ENCODE results near the gene CEL. TPM values are rescaled to one million over a fixed set of nuclear protein-coding genes. Genes with fewer than 3 reads are reported as not detected.

The CEL gene
- total RNA-seq, 2 experiments from 2014 or later = 0.16 to 0.39 TPM

DNA sequence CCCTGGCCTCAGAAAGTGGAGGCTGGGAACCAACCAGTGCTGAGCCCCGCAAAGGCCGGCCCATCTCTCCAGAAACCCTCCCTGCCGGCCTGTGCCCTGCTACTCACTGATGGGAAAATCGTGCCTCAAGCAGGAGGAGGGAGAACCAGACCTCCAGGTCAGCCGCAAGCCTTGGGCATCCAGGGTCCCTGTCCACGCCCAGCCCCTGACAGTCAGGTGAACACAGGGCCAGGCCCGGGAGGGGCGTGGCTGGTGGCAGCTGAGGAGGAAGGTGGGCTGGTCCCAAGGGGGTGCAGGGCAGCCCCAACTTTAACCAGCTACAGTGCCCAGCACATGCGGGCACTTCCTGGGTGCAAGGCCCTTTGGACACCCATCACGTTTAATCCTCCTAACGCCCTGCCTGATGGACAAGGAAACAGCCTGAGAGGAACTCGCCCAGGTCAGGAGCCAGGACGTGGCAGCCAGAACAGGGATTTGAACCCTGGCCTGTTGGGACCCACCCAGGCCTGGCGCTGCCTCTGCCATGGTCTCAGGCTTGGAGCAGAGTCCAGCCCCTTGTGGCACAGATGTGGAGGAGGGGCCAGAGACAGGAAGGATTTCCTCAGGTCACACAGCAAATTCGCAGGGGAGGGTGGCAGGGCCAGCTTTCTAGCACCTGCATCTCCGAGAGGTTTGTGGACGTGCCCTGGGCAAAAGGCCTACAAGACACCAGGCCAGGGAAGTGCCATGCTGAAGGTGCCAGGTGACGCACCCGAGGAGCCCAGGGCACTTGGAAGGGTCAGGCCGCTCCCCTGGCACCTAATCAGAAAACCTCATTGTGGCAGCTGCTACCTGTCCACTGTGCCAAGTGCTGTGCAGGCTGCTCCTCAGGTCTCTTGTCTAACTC lies 54.8 kb downstream of the CEL start:
- Histone ChIP-seq H3K27ac (ENCODE audit: low read depth in 1 of 2, low read length in 2 of 2) (no peak overlapping the region), H3K4me3 (ENCODE audit: low read length) (no peak overlapping the region), H3K27me3 (ENCODE audit: control insufficient read depth in 1 of 2, insufficient read depth in 2 of 2, low read length in 2 of 2) (no peaks in the 10 kb centered on the region), H3K9me3 (ENCODE audit: control insufficient read depth in 1 of 2, insufficient read depth in 1 of 2, low read length in 2 of 2) (no peaks in the 10 kb centered on the region), H3K4me1 (ENCODE audit: insufficient read depth, low read length) (peaks cover 94% of the 10 kb centered on the region), H3K36me3 (ENCODE audit: insufficient read depth, low read length) (peaks cover 29% of the 10 kb centered on the region)
- Mint-ChIP-seq H3K9me3 (no peaks in the 10 kb centered on the region), H3K36me3 (ENCODE audit: low read depth) (peaks cover 24% of the 10 kb centered on the region), H3K27ac (peak overlapping the region; percentile 79), H3K27me3 (no peaks in the 10 kb centered on the region), H3K4me1 (ENCODE audit: low read depth) (peaks cover 53% of the 10 kb centered on the region), H3K4me3 (no peak overlapping the region)
- DNase-seq = peak in 1 of 14 experiments; percentile 4
- TF ChIP-seq, protein P1, sequence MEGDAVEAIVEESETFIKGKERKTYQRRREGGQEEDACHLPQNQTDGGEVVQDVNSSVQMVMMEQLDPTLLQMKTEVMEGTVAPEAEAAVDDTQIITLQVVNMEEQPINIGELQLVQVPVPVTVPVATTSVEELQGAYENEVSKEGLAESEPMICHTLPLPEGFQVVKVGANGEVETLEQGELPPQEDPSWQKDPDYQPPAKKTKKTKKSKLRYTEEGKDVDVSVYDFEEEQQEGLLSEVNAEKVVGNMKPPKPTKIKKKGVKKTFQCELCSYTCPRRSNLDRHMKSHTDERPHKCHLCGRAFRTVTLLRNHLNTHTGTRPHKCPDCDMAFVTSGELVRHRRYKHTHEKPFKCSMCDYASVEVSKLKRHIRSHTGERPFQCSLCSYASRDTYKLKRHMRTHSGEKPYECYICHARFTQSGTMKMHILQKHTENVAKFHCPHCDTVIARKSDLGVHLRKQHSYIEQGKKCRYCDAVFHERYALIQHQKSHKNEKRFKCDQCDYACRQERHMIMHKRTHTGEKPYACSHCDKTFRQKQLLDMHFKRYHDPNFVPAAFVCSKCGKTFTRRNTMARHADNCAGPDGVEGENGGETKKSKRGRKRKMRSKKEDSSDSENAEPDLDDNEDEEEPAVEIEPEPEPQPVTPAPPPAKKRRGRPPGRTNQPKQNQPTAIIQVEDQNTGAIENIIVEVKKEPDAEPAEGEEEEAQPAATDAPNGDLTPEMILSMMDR (IDR thresholded peaks at IDR 0.05) = no peak
- ChIA-PET POLR2A (interaction anchor here (1.3 to 1.6 kb wide), 4 partner anchors 17 to 33 kb away, joined by 4 to 10 read pairs (median 5); no protein-coding TSS in a partner anchor), CTCF (interaction anchor here (1.3 to 6.5 kb wide), 3 partner anchors 28 to 31 kb away, joined by 4 to 41 read pairs (median 12); no protein-coding TSS in a partner anchor)
- intact Hi-C loops (cut with DNase I, micrococcal nuclease) = no loop called here
- no peak for ATAC-seq (ENCODE audit: poor library complexity)

DNA sequence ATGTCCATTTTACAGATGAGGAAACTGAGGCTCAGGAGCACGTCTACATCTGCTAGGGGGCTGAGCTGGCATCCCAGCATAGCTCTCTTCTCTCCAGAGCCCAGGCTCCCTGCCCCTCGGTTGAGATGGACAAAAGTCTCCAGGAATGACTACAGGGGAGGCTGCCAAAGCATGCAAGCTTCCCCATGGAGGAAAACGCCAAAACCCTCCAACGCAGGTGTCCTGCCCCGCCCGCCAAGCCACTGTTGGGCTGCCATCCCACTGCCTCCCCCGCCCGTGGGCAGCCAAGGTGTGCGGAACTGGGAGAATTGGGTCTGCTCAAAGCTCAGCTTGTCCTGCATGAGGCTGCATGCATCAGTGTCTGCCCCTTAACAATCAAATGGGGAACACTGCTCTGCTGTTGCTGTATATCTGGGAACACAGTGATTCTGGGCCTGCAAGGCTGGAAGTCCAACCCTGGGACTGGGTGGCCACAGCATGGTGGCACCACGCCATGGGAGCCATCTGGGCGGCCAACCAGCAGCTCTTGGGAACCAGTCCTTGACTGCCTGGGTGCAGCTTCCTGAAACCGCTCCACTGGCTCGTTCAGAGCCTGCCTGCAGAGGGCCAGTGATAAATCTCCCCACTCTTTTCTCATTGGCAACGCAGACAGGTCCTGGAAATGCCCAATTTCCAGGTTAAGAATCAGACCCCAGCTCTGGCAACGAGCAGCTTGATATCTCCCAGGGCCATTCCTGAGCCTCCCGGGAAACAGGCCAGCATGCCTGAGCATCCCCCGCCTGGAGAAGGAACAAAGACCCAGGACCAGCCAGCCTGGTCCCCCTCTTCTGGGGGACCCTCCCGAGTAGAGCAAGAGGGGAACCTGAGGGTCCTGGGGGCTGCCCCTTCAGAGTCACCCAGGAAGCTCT lies 55.7 kb downstream of the CEL start:
- TF ChIP-seq, protein P1 (IDR thresholded peaks at IDR 0.05) = no peak
- Histone ChIP-seq H3K4me3 (ENCODE audit: low read length) (no peak overlapping the region), H3K4me1 (ENCODE audit: insufficient read depth, low read length) (peaks cover 95% of the 10 kb centered on the region), H3K36me3 (ENCODE audit: insufficient read depth, low read length) (peaks cover 19% of the 10 kb centered on the region), H3K27me3 (ENCODE audit: control insufficient read depth in 1 of 2, insufficient read depth in 2 of 2, low read length in 2 of 2) (no peaks in the 10 kb centered on the region), H3K9me3 (ENCODE audit: control insufficient read depth in 1 of 2, insufficient read depth in 1 of 2, low read length in 2 of 2) (no peaks in the 10 kb centered on the region), H3K27ac (ENCODE audit: low read depth in 1 of 2, low read length in 2 of 2) (no peak overlapping the region)
- ATAC-seq (ENCODE audit: poor library complexity) = no peak
- Mint-ChIP-seq H3K4me3 (no peak overlapping the region), H3K9me3 (no peaks in the 10 kb centered on the region), H3K27ac (peak overlapping the region; percentile 79), H3K36me3 (ENCODE audit: low read depth) (peaks cover 25% of the 10 kb centered on the region), H3K27me3 (no peaks in the 10 kb centered on the region), H3K4me1 (ENCODE audit: low read depth) (peaks cover 61% of the 10 kb centered on the region)
- ChIA-PET POLR2A (interaction anchor here (1.1 to 6.5 kb wide), 5 partner anchors 16 to 69 kb away, joined by 3 to 34 read pairs (median 6); no protein-coding TSS in a partner anchor), CTCF (interaction anchor here (1.2 to 6.5 kb wide), 4 partner anchors 27 to 32 kb away, joined by 4 to 41 read pairs (median 4); no protein-coding TSS in a partner anchor)
- intact Hi-C loops (cut with DNase I, micrococcal nuclease) = no loop called here
- DNase-seq = peak in 1 of 14 experiments; percentile 6

DNA sequence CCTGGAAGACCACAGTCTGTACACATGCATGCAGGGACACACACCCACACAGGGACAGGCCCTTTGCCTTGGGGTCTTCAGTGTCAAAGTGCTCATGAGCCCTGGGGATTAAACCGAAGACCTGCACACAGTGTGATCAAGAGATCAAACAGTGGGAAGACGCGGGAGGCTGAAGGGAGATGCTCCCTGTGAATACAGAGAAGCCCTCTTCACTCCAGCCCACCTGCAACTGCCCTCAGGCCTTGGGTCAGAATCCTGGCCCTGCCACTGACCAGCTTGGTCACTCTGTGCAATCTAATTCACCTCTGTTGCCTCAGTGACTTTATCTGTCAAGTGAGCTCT lies 56.4 kb downstream of the CEL start:
- Mint-ChIP-seq H3K27me3 (no peaks in the 10 kb centered on the region), H3K9me3 (no peaks in the 10 kb centered on the region), H3K4me1 (ENCODE audit: low read depth) (peaks cover 60% of the 10 kb centered on the region), H3K4me3 (no peak overlapping the region), H3K36me3 (ENCODE audit: low read depth) (peaks cover 25% of the 10 kb centered on the region), H3K27ac (peak overlapping the region; percentile 79)
- Histone ChIP-seq H3K4me1 (ENCODE audit: insufficient read depth, low read length) (peaks cover 94% of the 10 kb centered on the region), H3K27ac (ENCODE audit: low read depth in 1 of 2, low read length in 2 of 2) (no peak overlapping the region), H3K36me3 (ENCODE audit: insufficient read depth, low read length) (peaks cover 18% of the 10 kb centered on the region), H3K27me3 (ENCODE audit: control insufficient read depth in 1 of 2, insufficient read depth in 2 of 2, low read length in 2 of 2) (no peaks in the 10 kb centered on the region), H3K9me3 (ENCODE audit: control insufficient read depth in 1 of 2, insufficient read depth in 1 of 2, low read length in 2 of 2) (no peaks in the 10 kb centered on the region), H3K4me3 (ENCODE audit: low read length) (no peak overlapping the region)
- no peak for ATAC-seq (ENCODE audit: poor library complexity)
- ChIA-PET POLR2A (interaction anchor here (1.1 to 6.5 kb wide), 5 partner anchors 15 to 69 kb away, joined by 3 to 34 read pairs (median 6); no protein-coding TSS in a partner anchor), CTCF (interaction anchor here (0.8 to 6.5 kb wide), 4 partner anchors 15 to 31 kb away, joined by 3 to 41 read pairs (median 4); no protein-coding TSS in a partner anchor)
- intact Hi-C loops (cut with DNase I, micrococcal nuclease) = no loop called here
- no peak for DNase-seq
- TF ChIP-seq, protein P1 (IDR thresholded peaks at IDR 0.05) = no peak

Measured in CD4-positive, alpha-beta T cell (primary cell).